Prostate gland (tissue), 2 donors: Measurements from ENCODE around the gene PSMB2.

Source experiments
- POLR2AphosphoS5 ChIP-seq: sonication (generic); formaldehyde crosslinking; IDR thresholded peaks from one replicate; pipeline ENCODE4 v1.6.1; 2017; ENCODE audit warnings: antibody characterized with exemption
- TF ChIP-seq, protein P1 (sequence below), 4 experiments: fragments of 200-600 bp in 2 of 4; fragments of 450-650 bp in 2 of 4; sonication (generic) in 2 of 4; IDR thresholded peaks; 1 replicate in 3 of 4; 2 replicates in 1 of 4; pipeline ENCODE4 v1.5.1; 2016 to 2019; ENCODE audit warnings: antibody characterized with exemption in 4 of 4, mild to moderate bottlenecking in 2 of 4, moderate library complexity in 2 of 4

DNA sequence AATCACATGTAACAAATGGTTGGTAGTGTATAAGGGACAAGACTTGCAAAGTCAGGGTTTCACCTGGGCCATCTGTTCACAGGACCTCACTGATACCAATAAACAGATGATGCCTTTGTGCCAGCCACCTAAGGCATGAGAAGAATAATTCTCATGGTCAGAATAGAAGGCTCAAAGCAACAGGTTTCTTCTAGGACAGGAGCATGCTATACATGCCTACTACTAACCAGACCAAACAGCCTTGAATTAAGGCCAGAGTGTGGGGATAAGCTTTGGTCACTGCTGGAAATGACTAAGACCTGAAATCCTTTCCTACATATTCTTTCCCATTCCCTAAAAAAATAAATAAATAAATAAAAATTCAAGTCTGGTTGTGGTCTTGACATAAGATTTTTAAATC, 17.5 kb downstream of the PSMB2 start:
- TF ChIP-seq POLR2AphosphoS5: no peak
- TF ChIP-seq, protein P1, sequence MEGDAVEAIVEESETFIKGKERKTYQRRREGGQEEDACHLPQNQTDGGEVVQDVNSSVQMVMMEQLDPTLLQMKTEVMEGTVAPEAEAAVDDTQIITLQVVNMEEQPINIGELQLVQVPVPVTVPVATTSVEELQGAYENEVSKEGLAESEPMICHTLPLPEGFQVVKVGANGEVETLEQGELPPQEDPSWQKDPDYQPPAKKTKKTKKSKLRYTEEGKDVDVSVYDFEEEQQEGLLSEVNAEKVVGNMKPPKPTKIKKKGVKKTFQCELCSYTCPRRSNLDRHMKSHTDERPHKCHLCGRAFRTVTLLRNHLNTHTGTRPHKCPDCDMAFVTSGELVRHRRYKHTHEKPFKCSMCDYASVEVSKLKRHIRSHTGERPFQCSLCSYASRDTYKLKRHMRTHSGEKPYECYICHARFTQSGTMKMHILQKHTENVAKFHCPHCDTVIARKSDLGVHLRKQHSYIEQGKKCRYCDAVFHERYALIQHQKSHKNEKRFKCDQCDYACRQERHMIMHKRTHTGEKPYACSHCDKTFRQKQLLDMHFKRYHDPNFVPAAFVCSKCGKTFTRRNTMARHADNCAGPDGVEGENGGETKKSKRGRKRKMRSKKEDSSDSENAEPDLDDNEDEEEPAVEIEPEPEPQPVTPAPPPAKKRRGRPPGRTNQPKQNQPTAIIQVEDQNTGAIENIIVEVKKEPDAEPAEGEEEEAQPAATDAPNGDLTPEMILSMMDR (IDR thresholded peaks at IDR 0.05): no peak
